ENCODE measurements around the gene CDH6. TPM values are rescaled to one million over a fixed set of nuclear protein-coding genes. Genes with fewer than 3 reads are reported as not detected.

CDH6 gene
- total and polyA plus RNA-seq, 2 of the 13 experiments (the other 11 are each of a cell fraction or from before 2014, with no cell fraction given): not detected

- BruUV-seq (replicated peaks): no TSS peak
- intact Hi-C loops (cut with micrococcal nuclease; ENCODE audit: unreplicated experiment): no loop called here
- ATAC-seq: no peak
- Histone ChIP-seq H4K20me1 (ENCODE audit: insufficient read depth, low read length) (no peaks in the 10 kb centered on the region), H3K4me1 (ENCODE audit: insufficient read depth, low read length) (no peaks in the 10 kb centered on the region), H2AFZ (ENCODE audit: low read length) (no peak overlapping the region), H3K4me2 (ENCODE audit: low read depth, low read length) (no peak overlapping the region), H3K27me3 (ENCODE audit: control insufficient read depth in 1 of 2, insufficient read depth in 2 of 2, low read length in 2 of 2) (0 out of 5 replicates have a peak, but pooled peaks cover 0 to 3% of the 10 kb centered on the region in 2 experiments), H3K4me3 (replicated peaks in 1 of 3; ENCODE audit: insufficient read depth in 1 of 3, low read depth in 2 of 3, low read length in 3 of 3) (no peak overlapping the region), H3K36me3 (replicated peaks in 1 of 2; ENCODE audit: control insufficient read depth in 1 of 2, insufficient read depth in 2 of 2, low read length in 2 of 2) (no peaks in the 10 kb centered on the region), H3K9ac (ENCODE audit: insufficient read depth, low read depth, low read length) (no peak overlapping the region), H3K9me3 (ENCODE audit: low read length) (no peaks in the 10 kb centered on the region), H3K79me2 (ENCODE audit: insufficient read depth, low read length) (no peaks in the 10 kb centered on the region), H3K27ac (ENCODE audit: extremely low read length, insufficient read depth, low read length) (no peak overlapping the region)
- FAIRE-seq: no peak
- POLR2A ChIA-PET: no interaction called here
- 1% methylated on average over 3 of the region's 3 CpGs for WGBS (ENCODE audit: low lambda C conversion rate)
- in situ Hi-C loops (cut with HindIII; ENCODE audit: extremely low pct_ligation_motif_present, low pct_unique_long_range_greater_than_20kb): no loop called here
- CTCF ChIA-PET (ENCODE audit: low intra/inter-chr PET ratio, low total read pairs): no interaction called here
- DNase-seq (ENCODE audit: low spot score): no peak
- no peak for TF ChIP-seq ZBTB33 (CRISPR knock-in tag; IDR thresholded peaks at IDR 0.05)
- TF ChIP-seq MEIS1 (CRISPR knock-in tag; IDR thresholded peaks at IDR 0.05; ENCODE audit: borderline replicate concordance): no peak
- TF ChIP-seq TERF1 (CRISPR knock-in tag; IDR thresholded peaks at IDR 0.05): no peak
- TF ChIP-seq DNMT1 (CRISPR knock-in tag; IDR thresholded peaks at IDR 0.05): no peak
- no peak for TF ChIP-seq HNF1A (IDR thresholded peaks at IDR 0.05; ENCODE audit: low read depth)
- no peak for TF ChIP-seq HNF1A (CRISPR knock-in tag; IDR thresholded peaks at IDR 0.05; ENCODE audit: borderline replicate concordance)
- no peak for TF ChIP-seq ZXDC (CRISPR knock-in tag; IDR thresholded peaks at IDR 0.05)
- no peak for TF ChIP-seq TEAD2 (CRISPR knock-in tag; IDR thresholded peaks at IDR 0.05)
- no peak for TF ChIP-seq U2AF1 (optimal IDR thresholded peaks at IDR 0.05; ENCODE audit: low read depth, low read length)
- TF ChIP-seq ZNF138 (CRISPR knock-in tag; IDR thresholded peaks at IDR 0.05; ENCODE audit: low read depth): no peak
- no peak for TF ChIP-seq JUN (CRISPR knock-in tag; IDR thresholded peaks at IDR 0.05)
- no peak for TF ChIP-seq SP5 (CRISPR knock-in tag; IDR thresholded peaks at IDR 0.05; ENCODE audit: borderline replicate concordance, low read depth)
Measured at GRCh38 chr5:31346896-31347551, 153.5 kb downstream of the CDH6 start.
